ENCODE measurements around the gene GUCY2D.
"Not testable (repeated sequence)": the region's sequence is repeated elsewhere in the genome, so short reads cannot be mapped to it uniquely, and the experiment has no call there.

Gene GUCY2D

DNA sequence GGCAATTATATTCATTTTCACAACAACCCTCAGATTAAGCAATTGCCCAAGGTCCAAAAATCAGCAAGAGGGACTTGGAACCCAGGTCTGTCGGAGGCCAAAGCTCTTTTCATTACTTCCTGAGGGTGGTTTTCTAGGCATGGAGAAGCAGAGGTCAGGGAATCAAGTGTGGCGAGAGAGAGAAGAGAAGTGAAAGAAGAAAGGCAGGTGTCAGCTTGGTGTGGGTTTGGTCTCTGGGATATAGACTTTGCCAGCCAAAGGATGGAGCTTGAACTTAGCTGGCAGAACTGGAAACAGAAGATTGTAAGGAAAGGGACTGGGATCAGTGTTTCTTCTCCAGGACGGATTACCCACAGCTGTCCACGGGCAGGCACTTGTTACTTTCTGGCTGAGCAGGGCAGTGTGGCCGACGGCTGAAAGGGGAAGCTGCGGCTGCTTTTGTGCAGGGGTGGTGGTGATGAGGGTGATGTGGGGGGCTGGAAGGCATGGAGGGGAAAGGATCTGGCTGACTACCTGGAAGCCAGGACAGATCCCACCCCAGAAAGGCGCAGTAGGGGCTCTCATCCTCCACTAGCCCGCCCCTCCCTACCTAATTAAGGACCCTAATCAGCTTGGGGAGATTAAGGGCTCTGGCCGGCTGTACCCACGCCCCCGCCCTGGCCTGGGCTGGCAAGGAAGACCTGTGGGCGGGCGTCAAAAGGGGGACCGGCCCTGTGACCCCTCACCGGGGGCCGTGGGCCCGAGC is at the start of gene GUCY2D:
TSS of gene GUCY2D (plus strand) at position 640 of the 745 bp plus-strand sequence. CDS start 433 bp downstream, outside the sequence.
- DNase-seq, result no peak

DNA sequence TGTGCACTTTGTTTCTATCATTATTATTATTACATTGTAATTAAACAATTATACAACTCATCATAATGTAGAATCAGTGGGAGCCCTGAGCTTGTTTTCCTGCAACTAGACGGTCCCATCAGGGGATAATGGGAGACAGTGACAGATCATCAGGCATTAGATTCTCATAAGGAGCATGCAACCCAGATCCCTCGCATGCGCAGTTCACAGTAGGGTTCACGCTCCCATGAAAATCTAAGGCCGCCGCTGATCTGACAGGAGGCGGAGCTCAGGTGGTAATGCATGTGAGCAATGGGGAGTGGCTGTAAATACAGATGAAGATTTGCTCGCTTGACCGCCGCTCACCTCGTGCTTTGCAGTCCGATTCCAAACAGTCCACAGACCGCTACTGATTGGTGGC is 49.1 kb upstream of the GUCY2D start:
- DNase-seq, result not testable (repeated sequence)

DNA sequence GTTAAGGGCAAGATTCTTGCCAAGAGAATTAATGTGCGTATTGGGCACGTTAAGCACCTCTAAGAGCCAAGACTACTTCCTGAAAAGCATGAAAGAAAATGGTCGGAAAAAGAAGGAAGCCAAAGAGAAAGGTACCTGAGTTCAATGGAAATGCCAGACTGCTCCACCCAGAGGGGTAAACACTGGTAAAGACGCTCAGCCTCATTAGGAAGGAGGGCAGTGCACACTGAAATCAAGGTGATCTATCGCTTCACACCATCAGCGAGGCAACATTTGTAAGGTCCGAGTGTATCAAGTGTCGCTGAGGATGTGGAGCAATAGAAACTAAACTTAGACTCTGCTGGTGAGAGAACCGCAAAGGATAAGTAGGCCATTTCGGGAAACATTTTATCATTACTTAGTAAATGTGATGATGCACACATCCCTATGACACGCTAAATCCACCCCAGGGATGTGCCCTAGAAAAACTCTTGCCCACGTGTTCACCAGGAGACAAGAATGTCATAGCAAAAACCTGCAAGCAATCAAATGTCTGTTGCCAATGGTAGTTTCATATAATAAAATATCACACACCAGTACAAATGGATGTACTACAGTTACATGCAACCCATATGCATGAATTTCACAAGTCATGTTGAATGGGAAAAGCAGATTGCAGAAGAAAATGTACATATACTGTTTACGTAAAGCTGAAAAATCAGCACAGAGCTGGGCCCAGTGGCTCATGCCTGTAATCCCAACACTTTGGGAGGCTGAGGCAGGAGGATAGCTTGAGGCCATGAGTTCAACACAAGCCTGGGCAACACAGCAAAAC is 46.8 kb upstream of the GUCY2D start:
- DNase-seq, result no peak

DNA sequence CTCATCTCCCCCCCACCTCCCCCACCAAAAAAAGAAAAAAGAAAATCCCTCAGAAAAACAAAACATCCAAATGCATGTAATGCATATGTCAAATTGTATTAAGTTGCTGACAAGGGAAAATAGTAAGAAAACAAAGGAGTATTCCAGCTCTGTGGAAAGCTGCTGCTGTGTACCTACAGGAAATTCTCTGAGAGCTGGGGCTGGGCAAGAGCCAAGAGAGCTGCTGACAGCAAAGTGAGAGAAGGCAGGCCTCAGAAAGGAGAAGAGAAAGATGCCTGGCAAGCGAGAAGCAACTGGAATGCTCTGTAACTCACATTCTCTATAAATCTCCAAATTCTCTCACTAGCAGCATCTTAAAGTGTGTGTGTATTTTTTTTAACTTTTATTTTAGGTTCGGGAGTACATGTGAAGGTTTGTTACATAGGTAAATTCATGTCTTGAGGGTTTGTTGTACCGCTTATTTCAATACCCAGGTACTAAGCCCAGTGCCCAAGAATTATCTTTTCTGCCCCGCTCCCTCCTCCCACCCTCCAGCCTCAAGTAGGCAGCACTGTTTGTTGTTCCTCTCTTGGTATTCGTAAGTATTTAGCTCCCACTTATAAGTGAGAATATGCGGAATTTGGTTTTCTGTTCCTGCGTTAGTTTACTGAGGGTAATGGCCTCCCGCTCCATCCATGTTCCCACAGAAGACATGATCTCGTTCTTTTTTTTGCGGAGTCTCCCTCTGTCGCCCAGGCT is 46.0 kb upstream of the GUCY2D start:
- no peak for DNase-seq

DNA sequence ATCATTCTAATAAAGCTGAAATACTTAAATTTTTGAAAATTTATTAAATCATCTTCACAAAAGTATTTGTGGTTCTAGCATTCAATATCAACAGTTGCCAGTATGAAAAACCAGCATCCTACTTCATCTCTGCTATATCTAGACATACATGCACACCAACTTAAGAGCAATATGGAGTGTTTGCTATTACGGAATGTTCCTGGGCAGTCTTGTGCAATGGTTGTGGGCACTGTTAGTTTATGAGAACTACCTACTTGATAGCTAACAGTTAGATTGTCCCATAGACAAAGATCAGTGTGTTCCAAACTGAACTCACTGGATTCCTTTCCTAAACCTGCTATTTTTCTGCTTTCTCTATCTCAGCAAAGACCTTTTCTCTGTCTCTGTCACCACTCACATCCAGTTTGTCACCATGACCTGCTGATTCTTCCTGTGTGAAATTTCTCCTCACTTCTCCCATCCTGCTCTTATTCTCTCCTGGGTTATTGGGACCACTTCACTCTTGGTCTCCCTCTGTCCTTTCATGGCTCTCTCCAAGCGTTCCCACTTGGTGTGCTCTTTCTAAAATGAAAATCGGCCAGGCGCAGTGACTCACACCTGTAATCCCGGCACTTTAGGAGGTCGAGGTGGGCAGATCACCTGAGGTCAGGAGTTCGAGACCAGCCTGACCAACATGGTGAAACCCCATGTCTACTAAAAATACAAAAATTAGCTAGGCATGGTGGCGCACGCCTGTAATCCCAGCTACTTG is 42.7 kb upstream of the GUCY2D start:
- no peak for DNase-seq

DNA sequence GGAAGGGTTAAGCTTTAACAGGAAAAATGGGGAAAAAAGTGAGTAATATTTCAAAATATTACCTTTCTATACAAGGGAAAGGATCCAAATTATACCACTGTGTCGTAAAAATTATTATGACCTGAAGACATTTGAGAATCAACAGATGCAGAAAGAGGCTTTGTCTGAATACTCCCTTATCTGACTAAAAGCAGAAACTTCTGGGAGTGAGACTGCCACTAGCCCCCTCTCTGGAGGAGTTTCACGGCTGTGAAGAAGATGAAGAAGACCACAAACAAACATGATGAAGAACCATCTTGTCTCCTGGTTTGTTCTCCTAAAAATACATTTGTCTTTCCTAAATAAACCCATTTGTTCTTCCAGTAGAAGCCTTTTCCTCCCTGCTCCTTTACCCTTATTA is 41.0 kb upstream of the GUCY2D start:
- DNase-seq, result no peak

DNA sequence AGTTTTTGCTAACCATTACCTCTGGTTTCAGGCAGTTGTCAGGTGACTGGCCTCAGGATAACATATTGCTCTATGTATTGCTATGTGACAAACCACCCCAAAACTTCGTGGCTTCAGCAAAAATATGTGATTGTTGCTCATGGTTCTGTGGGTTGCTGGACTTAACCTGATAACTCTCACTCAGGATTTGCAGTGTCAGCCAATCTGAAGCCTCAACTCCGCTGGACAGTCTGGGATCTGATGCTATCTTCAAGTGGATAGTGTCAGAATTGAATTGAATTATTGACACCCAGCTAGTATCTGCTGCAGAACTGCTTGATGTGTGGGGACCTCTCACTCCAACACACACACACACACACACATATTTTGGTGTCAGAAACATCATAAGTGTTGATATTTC is 34.7 kb upstream of the GUCY2D start:
- DNase-seq, result no peak

DNA sequence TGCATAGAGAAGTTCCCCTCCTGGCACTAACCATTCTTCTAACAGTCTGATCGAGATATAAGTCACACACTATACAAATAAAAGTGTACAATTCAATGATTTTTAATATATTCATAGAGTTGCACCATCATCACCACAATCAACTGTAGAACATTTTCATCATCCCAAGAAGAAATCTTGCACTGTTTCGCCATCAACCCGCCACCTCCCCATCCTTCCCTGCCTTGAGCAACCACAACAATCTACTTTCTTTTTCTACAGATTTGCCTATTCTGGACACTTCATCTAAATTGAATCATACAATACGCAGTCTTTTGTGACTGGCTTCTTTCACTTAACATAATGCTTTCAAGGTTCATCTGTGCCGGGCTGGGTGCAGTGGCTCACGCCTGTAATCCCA is 33.0 kb upstream of the GUCY2D start:
- no peak for DNase-seq

DNA sequence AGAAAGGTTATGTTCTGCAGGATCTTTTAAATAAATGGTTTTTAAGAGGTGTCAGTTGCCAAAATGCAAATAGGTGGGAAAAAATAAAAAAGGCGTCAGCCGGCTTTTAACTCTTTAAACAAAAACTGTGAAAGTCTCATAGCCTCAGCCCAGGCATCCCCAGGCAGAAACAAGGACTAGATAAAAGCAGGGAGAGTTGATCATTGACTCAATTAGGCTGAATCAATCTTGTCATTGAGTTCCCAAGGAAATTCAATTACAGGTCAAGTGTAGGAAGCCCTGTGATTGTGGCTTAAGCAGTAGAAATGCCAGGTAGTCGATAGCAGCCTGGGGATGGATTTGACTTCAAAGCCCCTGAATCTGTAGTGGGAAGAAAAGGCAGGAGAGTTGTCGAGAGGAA is 30.8 kb upstream of the GUCY2D start:
- no peak for DNase-seq

DNA sequence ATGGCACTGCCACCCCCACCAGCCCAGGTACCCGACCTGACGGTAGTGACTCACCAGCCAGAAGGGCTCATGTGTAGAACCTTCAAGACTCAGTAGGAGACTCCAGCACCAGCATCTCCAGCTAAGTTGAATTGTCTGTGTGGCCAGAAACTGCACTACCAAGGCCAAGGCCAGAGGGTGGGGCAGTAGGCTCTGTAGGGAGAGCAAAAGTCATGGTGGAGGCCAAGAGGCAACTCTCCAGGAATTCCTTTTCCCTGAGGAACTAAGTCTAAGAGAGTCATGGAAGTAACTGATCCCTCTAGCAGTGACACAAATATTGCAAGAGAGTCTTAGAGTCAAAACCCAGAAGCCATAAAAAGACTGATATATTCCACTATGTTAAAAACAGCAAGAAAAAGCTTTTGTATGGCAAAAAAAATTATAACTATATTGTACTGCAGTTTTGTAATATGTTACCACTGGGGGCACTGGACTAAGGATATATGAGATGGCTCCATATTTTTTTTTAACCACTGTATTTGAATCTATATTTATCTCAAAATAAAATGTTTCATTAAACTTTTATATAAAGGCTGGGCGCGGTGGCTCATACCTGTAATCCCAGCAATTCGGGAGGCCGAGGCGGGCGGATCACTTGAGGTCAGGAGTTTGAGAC is 30.2 kb upstream of the GUCY2D start:
- DNase-seq, result no peak

DNA sequence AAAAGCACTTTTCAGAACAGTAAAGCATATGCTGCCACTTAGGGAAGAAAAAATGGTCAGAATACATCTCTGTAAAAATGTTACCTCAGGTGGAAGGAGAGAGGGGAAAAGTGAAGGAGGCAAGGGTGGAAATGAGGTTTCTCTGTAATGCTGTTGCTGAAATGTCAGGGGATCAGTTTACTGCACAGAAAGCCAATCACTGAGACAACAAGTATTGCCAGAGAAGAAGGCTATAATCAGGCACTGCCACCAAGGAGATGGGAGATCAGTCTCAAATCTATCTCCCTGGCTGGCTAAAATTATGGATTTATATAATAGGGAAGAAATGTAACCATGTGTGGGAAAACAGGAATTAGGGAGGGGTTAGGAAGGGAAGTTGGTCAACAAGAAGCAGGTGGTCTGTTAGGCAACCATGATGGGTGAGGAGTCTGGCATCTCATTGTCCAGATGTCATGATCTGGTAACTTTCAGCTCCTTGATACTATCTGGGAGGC is 27.7 kb upstream of the GUCY2D start:
- DNase-seq, result no peak

DNA sequence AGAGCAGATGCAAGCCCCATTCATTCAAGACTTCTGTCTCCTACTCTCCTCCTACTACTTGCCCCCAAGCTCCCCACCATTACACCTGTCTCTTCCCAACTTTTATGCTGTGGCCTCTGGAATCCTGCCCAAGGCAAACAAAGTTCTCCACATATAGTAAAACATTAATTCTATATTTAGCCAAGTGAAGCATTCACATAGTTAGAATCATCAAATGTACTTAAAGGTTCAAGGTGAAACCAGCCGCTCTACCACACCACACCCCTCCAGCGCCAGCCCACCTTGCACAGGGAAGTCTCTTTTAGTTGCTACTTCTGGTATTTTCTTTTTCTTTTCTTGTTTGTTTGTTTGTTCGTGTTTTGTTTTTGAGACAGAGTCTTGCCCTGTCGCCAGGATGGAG is 25.4 kb upstream of the GUCY2D start:
- no peak for DNase-seq

DNA sequence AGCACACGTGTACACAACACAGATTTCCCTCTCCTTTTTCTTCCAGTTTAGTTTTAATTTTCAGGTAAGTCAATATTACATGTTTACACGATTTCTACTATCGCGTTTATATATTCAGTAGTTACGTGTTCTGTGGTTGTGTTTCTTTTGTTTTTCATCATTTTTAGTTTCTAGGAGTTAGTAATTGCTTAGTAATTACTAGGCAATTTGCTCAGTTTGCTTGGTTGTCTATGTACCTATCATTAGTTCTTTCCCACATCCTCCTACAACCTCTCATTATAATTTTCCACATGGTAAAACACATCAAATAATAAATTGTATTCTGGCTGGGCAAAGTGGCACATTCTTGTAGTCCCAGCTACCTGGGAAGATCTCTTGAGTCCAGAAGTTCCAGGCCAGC is 24.6 kb upstream of the GUCY2D start:
- no peak for DNase-seq

DNA sequence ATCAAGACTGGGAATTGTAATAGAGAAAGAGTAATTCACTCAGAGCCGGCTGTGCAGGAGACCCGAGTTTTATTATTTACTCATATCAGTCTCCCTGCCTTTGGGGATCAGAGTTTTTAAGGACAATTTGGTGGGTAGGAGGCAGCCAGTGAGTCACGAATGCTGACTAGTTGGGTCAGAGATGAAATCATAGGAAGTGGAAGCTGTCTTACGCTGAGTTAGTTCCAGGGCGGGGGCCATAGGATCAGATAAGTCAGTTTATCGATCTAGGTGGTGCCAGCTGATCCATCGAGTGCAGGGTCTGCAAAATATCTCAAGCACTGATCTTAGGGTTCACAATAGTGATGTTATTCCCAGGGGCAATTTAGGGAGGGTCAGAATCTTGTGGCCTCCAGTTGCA is 20.2 kb upstream of the GUCY2D start:
- no peak for DNase-seq

DNA sequence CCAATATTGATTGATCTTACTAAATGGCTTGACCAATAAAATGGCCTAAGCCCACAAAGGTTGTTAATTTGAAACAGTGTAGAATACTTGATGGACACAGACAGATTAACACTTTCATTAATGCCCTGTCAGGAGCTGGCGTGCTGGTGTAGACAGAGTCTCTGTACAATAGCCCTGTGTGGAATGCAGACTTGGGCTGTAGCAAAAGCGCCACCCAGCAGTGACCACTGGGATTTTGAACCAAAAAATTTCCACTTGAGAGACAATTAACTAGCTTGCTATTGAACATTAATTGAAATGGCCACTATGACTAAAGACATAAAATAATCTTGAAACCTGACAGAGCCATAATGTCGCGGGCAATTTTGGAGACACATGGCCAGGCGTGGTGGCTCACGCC is 19.7 kb upstream of the GUCY2D start:
- no peak for DNase-seq

DNA sequence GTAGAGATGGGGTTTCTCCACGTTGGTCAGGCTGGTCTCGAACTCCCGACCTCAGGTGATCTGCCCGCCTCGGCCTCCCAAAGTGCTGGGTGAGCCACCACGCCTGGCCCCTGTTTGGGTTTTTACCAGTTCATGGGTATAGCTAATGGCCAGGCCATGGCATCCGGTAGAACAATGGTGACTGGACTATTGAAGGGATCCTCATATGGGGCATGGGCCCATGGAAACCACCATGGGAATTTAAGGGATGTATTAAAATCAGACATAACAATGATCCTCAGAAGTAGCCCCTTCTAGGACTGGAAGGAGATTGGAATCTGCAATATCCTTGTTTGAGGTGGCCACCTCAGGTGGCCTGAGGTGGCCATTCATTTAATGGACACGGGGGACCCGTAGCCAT is 17.5 kb upstream of the GUCY2D start:
- DNase-seq, result no peak

DNA sequence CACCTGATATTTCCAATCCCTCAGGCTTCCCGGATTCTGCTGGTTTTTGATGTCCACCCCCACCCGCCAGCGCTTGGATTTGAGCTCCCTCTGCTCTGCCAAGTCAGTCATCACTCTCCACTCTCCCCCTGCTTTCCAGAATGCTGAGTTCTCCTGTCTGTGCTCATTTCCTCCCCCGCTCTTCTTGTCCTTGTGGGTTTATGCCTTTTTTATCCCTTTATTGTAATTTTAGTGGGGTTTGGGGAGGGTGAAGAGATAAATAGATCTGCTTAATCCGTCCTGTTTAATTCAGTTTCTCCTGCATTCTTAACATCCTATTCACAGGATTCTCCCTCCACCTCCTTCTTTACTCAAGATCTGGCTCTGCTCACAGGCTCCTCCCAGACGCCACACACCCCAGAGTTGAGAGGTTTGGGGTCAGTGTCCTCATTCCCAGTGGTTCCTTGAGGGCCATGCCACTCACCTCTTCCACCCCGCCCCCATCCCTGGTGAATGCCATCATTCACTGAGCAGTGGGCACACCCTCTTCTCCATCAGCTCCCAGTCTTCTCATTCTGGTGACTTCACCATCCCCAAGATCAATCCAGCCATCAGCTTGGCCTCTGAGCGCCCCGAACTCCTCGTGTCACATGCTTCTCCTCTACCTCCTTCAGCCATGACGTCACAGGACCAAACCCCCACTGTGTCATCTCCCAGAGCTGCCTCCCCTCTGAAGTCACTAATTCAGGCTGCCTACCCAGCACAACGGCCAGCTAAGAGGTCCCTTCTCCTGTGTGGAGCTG is 15.1 kb upstream of the GUCY2D start:
- no peak for DNase-seq

DNA sequence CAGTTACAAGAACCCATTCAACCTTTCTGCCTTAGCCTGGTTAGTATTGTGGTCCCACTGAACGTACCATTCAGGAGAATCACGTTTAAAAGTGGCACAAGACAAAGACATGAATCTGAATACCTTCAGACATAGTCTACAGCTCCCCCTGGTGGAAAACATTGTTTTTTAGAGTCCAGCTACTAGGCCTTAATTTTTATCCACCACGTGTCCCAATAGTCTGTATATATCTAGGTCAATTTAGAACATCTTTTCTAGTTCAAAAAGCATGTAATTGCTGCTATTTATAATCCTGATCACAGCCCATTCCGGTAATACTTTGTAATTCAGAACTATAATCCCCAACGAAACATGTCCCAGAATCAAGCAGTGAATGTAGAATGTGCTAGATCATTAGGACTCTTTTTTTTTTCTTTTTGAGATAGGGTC is 13.7 kb upstream of the GUCY2D start:
- peak; percentile 22 for DNase-seq

DNA sequence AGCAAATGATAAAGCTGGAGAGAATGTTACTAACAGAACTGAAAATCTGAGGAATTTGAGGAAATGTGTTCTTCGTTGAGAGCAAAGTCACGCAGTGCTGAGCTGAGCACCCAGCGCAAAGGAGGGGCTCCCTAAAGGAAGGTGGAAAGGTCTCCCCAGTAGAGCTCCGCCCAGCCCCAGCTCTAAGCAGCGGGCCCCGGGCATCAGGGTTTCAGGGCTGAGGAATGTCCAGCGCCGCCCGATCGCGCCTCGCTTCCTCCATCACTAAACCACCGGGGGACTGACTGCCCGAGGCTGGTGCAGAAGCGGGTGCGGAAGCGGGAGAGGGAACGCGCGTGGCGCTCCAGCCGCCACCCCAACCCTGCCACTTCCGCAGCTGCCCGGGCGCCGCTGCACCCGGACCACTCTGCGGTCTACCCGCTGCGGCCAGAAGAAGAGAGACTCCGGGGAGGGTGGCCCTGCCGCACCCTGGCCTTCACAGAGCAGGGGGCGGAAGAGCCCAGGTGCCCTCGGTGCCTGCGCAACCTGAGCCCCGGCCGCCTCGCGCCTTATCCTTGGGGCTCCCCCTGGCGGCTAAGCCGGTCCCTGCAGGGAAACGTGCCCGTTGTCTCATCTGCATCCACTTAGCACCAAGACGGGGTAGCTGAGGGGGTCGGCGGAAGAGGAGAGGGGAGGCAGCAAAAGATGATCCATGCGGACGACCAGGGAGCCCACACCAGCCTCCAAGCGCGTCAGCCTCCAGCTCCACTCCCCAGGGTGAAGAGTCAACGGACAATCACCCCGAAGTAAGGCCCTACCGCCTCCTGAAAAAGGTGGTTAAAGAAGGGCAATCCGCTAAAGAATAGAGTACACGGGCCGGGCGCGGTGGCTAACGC is 12.4 kb upstream of the GUCY2D start:
- peak; percentile 94 for DNase-seq

DNA sequence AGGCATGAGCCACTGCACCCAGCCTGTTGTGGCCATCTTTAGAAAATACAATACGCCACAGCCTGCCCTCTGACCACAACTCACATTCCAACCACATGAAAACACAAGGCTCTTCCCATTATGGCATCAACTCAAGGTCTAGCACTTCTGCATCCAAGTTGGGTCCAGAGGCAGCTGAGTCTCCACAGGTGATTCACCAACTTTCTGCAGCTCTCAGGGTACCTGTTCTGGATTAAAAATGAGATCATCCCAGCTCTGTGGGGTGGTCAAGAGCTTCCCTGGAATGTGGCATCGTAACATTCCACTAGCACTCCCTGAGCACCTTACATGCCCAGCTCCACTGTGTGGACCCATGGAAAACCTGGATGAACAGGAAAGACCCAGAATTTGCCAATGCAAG is 9.9 kb upstream of the GUCY2D start:
- DNase-seq, result no peak

Data from activated naive CD4-positive, alpha-beta T cell treated with anti-CD3 and anti-CD28 coated beads, Interleukin-2, amount 50 U/mL, for 16 hours (primary cell).